SW 1271 (cell line): ENCODE data around the gene CSF1.

Experiments used
- DNase-seq, 2 experiments: peaks; one replicate each; lab custom pipeline; 2025; lab: John Stamatoyannopoulos, UW

The CSF1 gene

DNA sequence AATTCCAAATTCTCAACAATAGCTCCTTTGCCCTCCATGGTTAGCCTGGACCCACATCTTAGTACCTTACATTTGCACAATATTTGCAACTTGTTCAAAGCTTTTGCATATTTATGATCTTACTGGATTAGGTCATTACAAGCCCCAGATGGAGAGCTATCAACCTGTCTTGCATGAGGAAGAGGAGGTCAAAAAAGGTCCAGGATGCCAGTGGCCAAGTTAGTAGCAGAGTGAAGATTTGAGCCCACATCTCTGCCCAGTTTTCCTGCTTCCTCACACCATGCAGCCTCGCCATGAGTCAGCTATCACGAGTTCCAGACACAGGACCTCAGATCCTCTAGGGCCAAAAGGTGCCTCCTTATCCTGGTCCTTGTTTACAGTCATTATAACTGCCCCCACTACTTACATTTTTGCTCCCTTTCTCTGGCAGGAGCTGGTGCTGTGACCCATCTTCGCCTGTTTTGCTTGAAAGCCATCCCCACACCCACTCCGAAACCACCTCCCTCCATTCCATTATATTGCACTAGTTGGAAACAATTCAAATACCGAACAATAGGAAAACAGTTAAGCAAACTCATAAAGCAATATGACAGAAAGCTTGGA, 68.9 kb downstream of the CSF1 start:
- DNase-seq = peak in 1 of 2 experiments; percentile 32
